Measurements from ENCODE around the gene FHDC1. TPM values are rescaled to one million over a fixed set of nuclear protein-coding genes. Genes with fewer than 3 reads are reported as not detected.

Gene FHDC1
- total and polyA plus RNA-seq, 8 donors = 2.9 to 13.4 (median 5.5) TPM

- Histone ChIP-seq H3K9me3 (no peaks in the 10 kb centered on the region), H3K27ac (no peak overlapping the region), H3K4me1 (no peaks in the 10 kb centered on the region), H3K4me3 (no peak overlapping the region), H3K36me3 (peaks cover 4 to 50% (median 42%) of the 10 kb centered on the region in 4 donors), H3K27me3 (no peaks in the 10 kb centered on the region)
- no peak for DNase-seq
- intact Hi-C loops (cut with DNase I; ENCODE audit: low total_unique reads) = no loop called here
- 89 to 97% (median 94%) methylated on average over 27 to 28 of the region's 28 CpGs for WGBS, 5 donors
- TF ChIP-seq POLR2AphosphoS5 (IDR thresholded peaks at IDR 0.05) (no peak), CTCF (IDR thresholded peaks at IDR 0.05) (no peak), POLR2A (IDR thresholded peaks at IDR 0.05) (no peak), EP300 (IDR thresholded peaks at IDR 0.05) (no peak)
Measured at GRCh38 chr4:152976212-152976761, 40.2 kb downstream of the FHDC1 start.

DNA sequence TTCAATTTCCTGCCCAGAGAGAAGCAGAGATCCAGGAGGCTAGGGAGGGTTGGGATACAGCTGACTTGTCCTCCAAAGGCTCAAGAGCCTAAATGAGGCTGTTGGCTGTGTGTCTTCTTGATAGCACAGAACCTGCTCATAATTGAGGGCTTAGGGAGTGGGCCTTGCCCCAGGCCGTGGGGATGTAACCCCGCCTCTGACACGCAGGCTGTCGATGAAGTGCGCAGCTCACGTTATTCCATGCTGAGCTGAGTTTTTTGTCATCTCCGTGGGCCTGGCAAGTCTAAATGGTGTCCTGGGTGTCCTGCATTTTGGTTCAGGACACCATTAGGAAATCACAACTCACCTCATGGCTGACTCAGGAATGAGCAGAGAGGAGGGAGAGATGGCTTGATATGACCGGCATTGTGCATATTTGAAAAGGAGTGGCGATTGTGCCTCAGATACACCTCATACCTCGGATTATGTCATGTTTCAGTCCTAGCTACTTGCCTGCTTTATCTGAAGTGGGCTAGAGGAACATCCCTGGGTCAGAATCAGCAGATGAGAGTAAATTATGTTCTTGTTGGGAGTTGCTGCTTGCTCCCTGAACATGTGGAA lies 43.7 kb downstream of the FHDC1 start:
- WGBS, 5 donors = 74 to 82% (median 76%) methylated on average over 7 to 10 of the region's 10 CpGs
- intact Hi-C loops (cut with DNase I; ENCODE audit: low total_unique reads) = no loop called here
- Histone ChIP-seq H3K4me3 (no peak overlapping the region), H3K27ac (no peak overlapping the region), H3K4me1 (no peaks in the 10 kb centered on the region), H3K36me3 (peaks cover 0 to 19% (median 15%) of the 10 kb centered on the region in 4 donors), H3K27me3 (no peaks in the 10 kb centered on the region), H3K9me3 (no peaks in the 10 kb centered on the region)
- TF ChIP-seq POLR2AphosphoS5 (IDR thresholded peaks at IDR 0.05) = no peak
- TF ChIP-seq POLR2A (IDR thresholded peaks at IDR 0.05) = no peak
- TF ChIP-seq EP300 (IDR thresholded peaks at IDR 0.05) = no peak
- no peak for TF ChIP-seq CTCF (IDR thresholded peaks at IDR 0.05)
- no peak for DNase-seq

GRCh38 chr4:152981278-152981677 lies 45.2 kb downstream of the FHDC1 start:
- WGBS, 5 donors = 59 to 82% (median 63%) methylated on average over 4 to 5 of the region's 5 CpGs

GRCh38 chr4:152981842-152982241 lies 45.7 kb downstream of the FHDC1 start:
- H3K4me3 ChIP-seq = no peak overlapping the region
- 67 to 81% (median 74%) methylated on average over 4 of the region's 4 CpGs for WGBS, 5 donors
- DNase-seq = no peak
- TF ChIP-seq CTCF (IDR thresholded peaks at IDR 0.05) (no peak), EP300 (IDR thresholded peaks at IDR 0.05) (no peak), POLR2AphosphoS5 (IDR thresholded peaks at IDR 0.05) (no peak), POLR2A (IDR thresholded peaks at IDR 0.05) (no peak)
- no peaks in the 10 kb centered on the region for H3K4me1 ChIP-seq
- no peak overlapping the region for H3K27ac ChIP-seq
- H3K27me3 ChIP-seq = no peaks in the 10 kb centered on the region
- intact Hi-C loops (cut with DNase I; ENCODE audit: low total_unique reads) = no loop called here
- no peaks in the 10 kb centered on the region for H3K9me3 ChIP-seq
- H3K36me3 ChIP-seq = no peaks in the 10 kb centered on the region

More at GRCh38 chr4:152981278-152981677, 45.2 kb downstream of the FHDC1 start:
- no peaks in the 10 kb centered on the region for H3K9me3 ChIP-seq
- no peaks in the 10 kb centered on the region for H3K27me3 ChIP-seq
- no peak overlapping the region for H3K27ac ChIP-seq
- TF ChIP-seq EP300 (IDR thresholded peaks at IDR 0.05) (no peak), POLR2AphosphoS5 (IDR thresholded peaks at IDR 0.05) (no peak), CTCF (IDR thresholded peaks at IDR 0.05) (no peak), POLR2A (IDR thresholded peaks at IDR 0.05) (no peak)
- H3K4me3 ChIP-seq = no peak overlapping the region
- intact Hi-C loops (cut with DNase I; ENCODE audit: low total_unique reads) = no loop called here
- peaks cover 0 to 5% (median 2%) of the 10 kb centered on the region in 4 donors for H3K36me3 ChIP-seq
- DNase-seq = no peak
- H3K4me1 ChIP-seq = no peaks in the 10 kb centered on the region
